ENCODE measurements around the gene SUPT4H1. TPM values are rescaled to one million over a fixed set of nuclear protein-coding genes. Genes with fewer than 3 reads are reported as not detected.

SUPT4H1 gene
- total RNA-seq, 1 experiment from 2014 or later = 100.0 TPM

DNA sequence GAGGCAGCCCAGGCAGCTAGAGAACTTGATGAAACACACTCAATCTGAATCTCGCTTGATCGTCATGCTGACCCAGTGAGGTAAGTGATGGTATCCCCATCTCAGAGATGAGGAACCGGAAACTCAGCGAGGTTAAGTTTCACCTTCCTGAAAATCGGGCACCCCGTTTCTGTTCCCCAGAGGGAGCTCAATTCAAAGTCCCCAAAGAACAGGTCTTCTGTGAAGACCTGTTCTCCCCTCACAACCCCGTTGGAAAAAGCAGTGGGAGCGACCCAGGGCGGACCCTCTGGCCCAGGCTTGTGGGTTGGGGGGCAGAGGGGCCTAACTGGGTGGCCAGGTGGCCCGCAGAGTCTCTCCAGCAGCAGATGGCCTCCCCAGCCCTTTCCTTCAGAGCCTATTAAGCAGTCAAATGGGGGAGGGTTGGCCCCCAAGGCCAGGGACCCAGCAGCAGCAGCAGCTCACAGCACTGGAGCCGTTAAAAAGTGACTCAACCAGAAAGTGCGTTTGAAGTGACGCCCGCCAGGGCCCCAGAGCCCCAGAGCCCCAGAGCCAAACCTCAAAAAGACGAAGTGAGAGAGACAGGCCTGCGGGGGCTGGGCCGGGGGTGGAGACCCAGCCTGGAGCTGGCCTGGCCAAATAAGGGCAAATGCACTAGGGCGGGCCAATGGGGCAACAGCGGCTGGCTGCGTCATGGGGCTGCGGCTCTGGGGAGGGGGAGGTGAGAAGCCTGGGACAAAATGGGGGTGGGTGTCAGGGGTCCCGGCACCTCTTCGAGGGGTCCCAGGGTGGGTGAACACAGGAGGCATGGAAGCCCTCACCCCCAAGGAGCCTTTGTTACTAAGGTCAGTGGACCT, 14.2 kb downstream of the SUPT4H1 start:
- intact Hi-C loops (cut with micrococcal nuclease) = no loop called here
- POLR2A ChIA-PET (ENCODE audit: unreplicated experiment) = interaction anchor here (0.6 kb wide), 1 partner anchor 118 kb away, joined by 4 read pairs; no protein-coding TSS in a partner anchor
- DNase-seq (no peak), ATAC-seq (no peak)
- H3K9me3 ChIP-seq (ENCODE audit: low read length) = no peaks in the 10 kb centered on the region
- H3K9ac ChIP-seq (ENCODE audit: low read length) = no peak overlapping the region
- TF ChIP-seq CTCF (conservative IDR thresholded peaks at IDR 0.05; ENCODE audit: low read depth, low read length) = no peak
- no peak for TF ChIP-seq EZH2 (IDR thresholded peaks at IDR 0.05; ENCODE audit: low read length, unreplicated experiment)
- TF ChIP-seq EZH2phosphoT487 (IDR thresholded peaks at IDR 0.05; ENCODE audit: borderline replicate concordance, low read length) = no peak
- H2AFZ ChIP-seq (ENCODE audit: low read length) = no peak overlapping the region
- no TSS peak for BruUV-seq (replicated peaks)
- no peaks in the 10 kb centered on the region for H3K9me2 ChIP-seq (replicated peaks; ENCODE audit: low read length)
- H3K27me3 ChIP-seq (ENCODE audit: low read length) = no peaks in the 10 kb centered on the region
- H3K79me2 ChIP-seq (ENCODE audit: low read length) = no peaks in the 10 kb centered on the region
- no peaks in the 10 kb centered on the region for H4K20me1 ChIP-seq (ENCODE audit: low read length)
- H3K4me3 ChIP-seq (ENCODE audit: low read length) = no peak overlapping the region
- peaks cover 6% of the 10 kb centered on the region; the same call in 1 of the 2 replicates for H3K4me1 ChIP-seq (ENCODE audit: insufficient read depth, low read length)
- CTCF ChIA-PET = interaction anchor here (0.9 kb wide), 1 partner anchor 80 kb away, joined by 4 read pairs; the partner anchor contains the start of gene RNF43
- no peak overlapping the region for H3K4me2 ChIP-seq (ENCODE audit: low read length)
- no peaks in the 10 kb centered on the region for H3F3A ChIP-seq (ENCODE audit: low read length, unreplicated experiment)
- no peaks in the 10 kb centered on the region for H3K36me3 ChIP-seq (ENCODE audit: low read depth, low read length)
- no peak overlapping the region for H3K27ac ChIP-seq (ENCODE audit: low read length)

DNA sequence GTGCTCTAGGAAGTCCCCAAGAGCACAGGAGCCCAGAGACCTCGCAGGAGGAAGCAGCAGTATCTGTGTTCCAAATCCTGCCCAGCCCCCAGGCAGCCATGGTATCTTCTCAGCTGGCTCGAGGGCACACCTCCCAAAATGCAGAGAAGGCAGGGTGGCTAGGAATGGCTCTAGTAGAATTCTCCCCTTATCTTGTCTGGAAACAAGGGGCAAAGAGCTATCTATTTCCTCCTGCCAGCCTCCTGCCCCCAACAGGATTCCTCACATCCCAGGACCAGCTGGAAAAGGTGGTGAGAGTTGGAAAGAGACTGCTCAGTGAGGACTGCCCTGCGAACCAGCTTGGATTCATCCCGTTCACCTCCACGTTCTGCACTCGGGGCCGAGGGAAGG, 14.8 kb downstream of the SUPT4H1 start:
- DNase-seq (no peak), ATAC-seq (no peak)
- intact Hi-C loops (cut with micrococcal nuclease) = no loop called here
- no peaks in the 10 kb centered on the region for H3K79me2 ChIP-seq (ENCODE audit: low read length)
- no peak overlapping the region for H3K4me2 ChIP-seq (ENCODE audit: low read length)
- no peak overlapping the region for H2AFZ ChIP-seq (ENCODE audit: low read length)
- H4K20me1 ChIP-seq (ENCODE audit: low read length) = no peaks in the 10 kb centered on the region
- no peaks in the 10 kb centered on the region for H3K36me3 ChIP-seq (ENCODE audit: low read depth, low read length)
- TF ChIP-seq EZH2 (IDR thresholded peaks at IDR 0.05; ENCODE audit: low read length, unreplicated experiment) (no peak), CTCF (conservative IDR thresholded peaks at IDR 0.05; ENCODE audit: low read depth, low read length) (no peak), EZH2phosphoT487 (IDR thresholded peaks at IDR 0.05; ENCODE audit: borderline replicate concordance, low read length) (no peak)
- no TSS peak for BruUV-seq (replicated peaks)
- peaks cover 6% of the 10 kb centered on the region; the same call in 1 of the 2 replicates for H3K4me1 ChIP-seq (ENCODE audit: insufficient read depth, low read length)
- ChIA-PET POLR2A (ENCODE audit: unreplicated experiment) (no interaction called here), CTCF (interaction anchor here (0.9 kb wide), 1 partner anchor 80 kb away, joined by 4 read pairs; the partner anchor contains the start of gene RNF43)
- H3K9me3 ChIP-seq (ENCODE audit: low read length) = no peaks in the 10 kb centered on the region
- no peaks in the 10 kb centered on the region for H3K9me2 ChIP-seq (replicated peaks; ENCODE audit: low read length)
- H3K27ac ChIP-seq (ENCODE audit: low read length) = no peak overlapping the region
- no peaks in the 10 kb centered on the region for H3F3A ChIP-seq (ENCODE audit: low read length, unreplicated experiment)
- H3K27me3 ChIP-seq (ENCODE audit: low read length) = no peaks in the 10 kb centered on the region
- no peak overlapping the region for H3K4me3 ChIP-seq (ENCODE audit: low read length)
- H3K9ac ChIP-seq (ENCODE audit: low read length) = no peak overlapping the region

Data from PC-3 (cell line).